Measurements from ENCODE around the gene IGF2BP2.

- TF ChIP-seq POLR2A (IDR thresholded peaks at IDR 0.05): no peak
- no peak for TF ChIP-seq CTCF (IDR thresholded peaks at IDR 0.05)
These were observed 179.1 kb downstream of the IGF2BP2 start for GRCh38 chr3:185645596-185646381.

Data from esophagus squamous epithelium (tissue), 4 donors.